DND-41 (cell line): Measurements from ENCODE around the gene KRTAP10-7.
"Not testable (repeated sequence)": the region's sequence is repeated elsewhere in the genome, so short reads cannot be mapped to it uniquely, and the experiment has no call there.

Experiments used
- ATAC-seq: fragments of 200-7000 bp; cut with Tn5 transposase; 3 replicates; pipeline ENCODE4 v1.9.1; 2021; ENCODE audit warnings: low read depth; ENCODE audit not compliant: insufficient read depth
- DNase-seq: peaks from one replicate; pipeline ENCODE4 v3.0.0-alpha.2; 2020
- H2AFZ ChIP-seq: 2 replicates; pipeline ENCODE4 v1.6.0; 2012; ENCODE audit warnings: low read depth, low read length
- H3K27ac ChIP-seq: 2 replicates; pipeline ENCODE4 v1.5.1; 2012; ENCODE audit warnings: low read length, inconsistent platforms
- H3K27me3 ChIP-seq: fragments of 200-600 bp; sonication (generic); 2 replicates; pipeline ENCODE4 v1.6.0; 2012; ENCODE audit warnings: low read length, mild to moderate bottlenecking, inconsistent platforms; ENCODE audit not compliant: insufficient read depth, poor library complexity
- H3K36me3 ChIP-seq: 2 replicates; pipeline ENCODE4 v1.5.1; 2012; ENCODE audit warnings: low read length, inconsistent platforms; ENCODE audit not compliant: insufficient read depth
- H3K4me1 ChIP-seq: 2 replicates; pipeline ENCODE4 v1.5.1; 2012; ENCODE audit warnings: mild to moderate bottlenecking, low read length; ENCODE audit not compliant: insufficient read depth
- H3K4me2 ChIP-seq: 2 replicates; pipeline ENCODE4 v1.6.0; 2012; ENCODE audit warnings: mild to moderate bottlenecking, moderate library complexity, low read length, inconsistent platforms; ENCODE audit not compliant: insufficient read depth
- H3K4me3 ChIP-seq, 2 experiments: fragments of 200-600 bp in 1 of 2; shearing (Covaris generic) in 1 of 2; 2 replicates each; pipeline ENCODE4 v1.5.1; 2012 to 2016; ENCODE audit warnings: inconsistent platforms in 2 of 2, low read length in 2 of 2, mild to moderate bottlenecking in 2 of 2, low read depth in 1 of 2, moderate library complexity in 1 of 2
- H3K79me2 ChIP-seq: 2 replicates; pipeline ENCODE4 v1.6.0; 2012; ENCODE audit warnings: low read length, inconsistent platforms; ENCODE audit not compliant: insufficient read depth
- H3K9ac ChIP-seq: 2 replicates; pipeline ENCODE4 v1.6.0; 2012; ENCODE audit warnings: low read depth, mild to moderate bottlenecking, inconsistent platforms, low read length, moderate library complexity
- H3K9me3 ChIP-seq: 2 replicates; pipeline ENCODE4 v1.5.1; 2012; ENCODE audit warnings: low read length, moderate library complexity, mild to moderate bottlenecking, inconsistent platforms; ENCODE audit not compliant: insufficient read depth, severe bottlenecking
- H4K20me1 ChIP-seq: 2 replicates; pipeline ENCODE4 v1.6.0; 2012; ENCODE audit warnings: low read length; ENCODE audit not compliant: insufficient read depth
- EZH2 ChIP-seq: IDR thresholded peaks from 3 replicates; pipeline ENCODE4 v1.6.1; 2012; ENCODE audit warnings: borderline replicate concordance, low read depth, mild to moderate bottlenecking, moderate library complexity, low read length, inconsistent platforms; ENCODE audit not compliant: severe bottlenecking
- TF ChIP-seq, protein P1 (sequence below): IDR thresholded peaks from 2 replicates; pipeline ENCODE4 v1.5.1; 2012; ENCODE audit warnings: borderline replicate concordance, low read length, moderate library complexity, mild to moderate bottlenecking; ENCODE audit not compliant: poor library complexity, severe bottlenecking; ENCODE audit errors: extremely low read depth

Gene KRTAP10-7

GRCh38 chr21:44571844-44572782, 28.3 kb upstream of the KRTAP10-7 start:
- H3K4me2 ChIP-seq, result no peak overlapping the region
- H3K79me2 ChIP-seq, result no peaks in the 10 kb centered on the region
- H3K9me3 ChIP-seq, result no peaks in the 10 kb centered on the region
- H4K20me1 ChIP-seq, result no peaks in the 10 kb centered on the region
- no peak for ATAC-seq
- DNase-seq, result no peak
- no peak overlapping the region for H3K27ac ChIP-seq
- no peak overlapping the region for H3K9ac ChIP-seq
- no peaks in the 10 kb centered on the region for H3K36me3 ChIP-seq
- H3K27me3 ChIP-seq, result no peaks in the 10 kb centered on the region
- no peak overlapping the region for H2AFZ ChIP-seq
- H3K4me1 ChIP-seq, result no peaks in the 10 kb centered on the region
- no peak for TF ChIP-seq EZH2
- TF ChIP-seq, protein P1, sequence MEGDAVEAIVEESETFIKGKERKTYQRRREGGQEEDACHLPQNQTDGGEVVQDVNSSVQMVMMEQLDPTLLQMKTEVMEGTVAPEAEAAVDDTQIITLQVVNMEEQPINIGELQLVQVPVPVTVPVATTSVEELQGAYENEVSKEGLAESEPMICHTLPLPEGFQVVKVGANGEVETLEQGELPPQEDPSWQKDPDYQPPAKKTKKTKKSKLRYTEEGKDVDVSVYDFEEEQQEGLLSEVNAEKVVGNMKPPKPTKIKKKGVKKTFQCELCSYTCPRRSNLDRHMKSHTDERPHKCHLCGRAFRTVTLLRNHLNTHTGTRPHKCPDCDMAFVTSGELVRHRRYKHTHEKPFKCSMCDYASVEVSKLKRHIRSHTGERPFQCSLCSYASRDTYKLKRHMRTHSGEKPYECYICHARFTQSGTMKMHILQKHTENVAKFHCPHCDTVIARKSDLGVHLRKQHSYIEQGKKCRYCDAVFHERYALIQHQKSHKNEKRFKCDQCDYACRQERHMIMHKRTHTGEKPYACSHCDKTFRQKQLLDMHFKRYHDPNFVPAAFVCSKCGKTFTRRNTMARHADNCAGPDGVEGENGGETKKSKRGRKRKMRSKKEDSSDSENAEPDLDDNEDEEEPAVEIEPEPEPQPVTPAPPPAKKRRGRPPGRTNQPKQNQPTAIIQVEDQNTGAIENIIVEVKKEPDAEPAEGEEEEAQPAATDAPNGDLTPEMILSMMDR, result no peak
- H3K4me3 ChIP-seq, result no peak overlapping the region

DNA sequence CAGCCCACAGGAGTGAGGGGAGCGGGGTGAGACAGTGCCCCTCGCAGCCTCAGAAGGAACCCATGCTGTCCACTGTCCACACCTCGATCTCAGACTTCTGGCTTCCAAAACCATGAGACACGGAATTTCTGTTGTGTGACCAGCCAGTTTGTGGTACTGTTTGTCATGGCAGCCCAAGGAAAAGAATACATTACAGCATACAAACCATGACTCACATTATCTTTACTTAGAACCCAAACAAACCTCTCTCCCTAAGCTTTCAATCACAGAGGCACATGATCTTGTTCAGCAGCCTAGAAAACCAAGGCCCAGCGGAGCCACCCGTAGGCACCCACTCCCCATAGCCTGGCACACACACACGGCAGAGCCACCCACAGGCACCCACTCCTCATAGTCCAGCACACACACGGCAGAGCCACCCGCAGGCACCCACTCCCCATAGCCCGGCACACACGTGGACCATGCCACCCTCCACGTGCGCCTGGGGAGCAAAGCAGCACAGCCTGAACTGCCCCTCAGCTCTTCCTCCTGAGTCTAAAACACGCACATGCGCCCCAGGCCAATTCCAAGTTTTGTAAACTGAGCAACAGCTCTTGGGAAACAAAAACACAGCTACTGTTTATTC, 27.3 kb upstream of the KRTAP10-7 start:
- H3K79me2 ChIP-seq, result no peaks in the 10 kb centered on the region
- no peaks in the 10 kb centered on the region for H4K20me1 ChIP-seq
- H3K4me1 ChIP-seq, result no peaks in the 10 kb centered on the region
- no peak overlapping the region for H3K4me3 ChIP-seq
- TF ChIP-seq EZH2, result no peak
- TF ChIP-seq, protein P1, result no peak
- H3K9me3 ChIP-seq, result no peaks in the 10 kb centered on the region
- ATAC-seq, result no peak
- no peak overlapping the region for H3K9ac ChIP-seq
- H2AFZ ChIP-seq, result no peak overlapping the region
- no peak overlapping the region for H3K27ac ChIP-seq
- DNase-seq, result no peak
- no peaks in the 10 kb centered on the region for H3K27me3 ChIP-seq
- H3K36me3 ChIP-seq, result no peaks in the 10 kb centered on the region
- no peak overlapping the region for H3K4me2 ChIP-seq

DNA sequence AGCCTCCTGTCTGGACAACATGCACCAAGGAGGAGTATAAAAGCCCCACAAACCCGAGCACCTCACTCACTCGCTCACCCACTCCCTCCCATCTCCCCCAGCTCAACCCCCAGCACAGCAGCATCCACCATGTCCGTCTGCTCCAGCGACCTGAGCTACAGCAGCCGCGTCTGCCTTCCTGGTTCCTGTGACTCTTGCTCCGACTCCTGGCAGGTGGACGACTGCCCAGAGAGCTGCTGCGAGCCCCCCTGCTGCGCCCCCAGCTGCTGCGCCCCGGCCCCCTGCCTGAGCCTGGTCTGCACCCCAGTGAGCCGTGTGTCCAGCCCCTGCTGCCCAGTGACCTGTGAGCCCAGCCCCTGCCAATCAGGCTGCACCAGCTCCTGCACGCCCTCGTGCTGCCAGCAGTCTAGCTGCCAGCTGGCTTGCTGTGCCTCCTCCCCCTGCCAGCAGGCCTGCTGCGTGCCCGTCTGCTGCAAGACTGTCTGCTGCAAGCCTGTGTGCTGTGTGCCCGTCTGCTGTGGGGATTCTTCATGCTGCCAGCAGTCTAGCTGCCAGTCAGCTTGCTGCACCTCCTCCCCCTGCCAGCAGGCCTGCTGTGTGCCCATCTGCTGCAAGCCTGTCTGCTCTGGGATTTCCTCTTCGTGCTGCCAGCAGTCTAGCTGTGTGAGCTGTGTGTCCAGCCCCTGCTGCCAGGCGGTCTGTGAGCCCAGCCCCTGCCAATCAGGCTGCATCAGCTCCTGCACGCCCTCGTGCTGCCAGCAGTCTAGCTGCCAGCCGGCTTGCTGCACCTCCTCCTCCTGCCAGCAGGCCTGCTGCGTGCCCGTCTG, 26.6 kb upstream of the KRTAP10-7 start, which contains the start of gene KRTAP10-4:
Gene KRTAP10-4, plus strand, starts transcription at position 100 of the 827 bp plus-strand sequence. Its CDS starts 30 bp downstream, at position 130.
- H3K36me3 ChIP-seq, H3K4me2 ChIP-seq, ATAC-seq, H3K9ac ChIP-seq, H3K4me3 ChIP-seq, H2AFZ ChIP-seq, H4K20me1 ChIP-seq, H3K79me2 ChIP-seq, H3K27me3 ChIP-seq, H3K9me3 ChIP-seq, DNase-seq, H3K4me1 ChIP-seq, H3K27ac ChIP-seq: not testable (repeated sequence)
